ENCODE measurements around the gene ARPC3. TPM values are rescaled to one million over a fixed set of nuclear protein-coding genes. Genes with fewer than 3 reads are reported as not detected.
"Not testable (repeated sequence)": the region's sequence is repeated elsewhere in the genome, so short reads cannot be mapped to it uniquely, and the experiment has no call there.

Gene ARPC3
- total RNA-seq, 4 donors from 2014 or later = 27.9 to 429 (median 262) TPM

GRCh38 chr12:110424237-110424636 is 25.9 kb downstream of the ARPC3 start:
- H3K4me3 ChIP-seq = no peak overlapping the region
- in situ Hi-C loops (cut with MboI; ENCODE audit: low pct_ligation_motif_present in 1 of 4, low pct_unique_long_range_greater_than_20kb in 1 of 4, low sequenced_read_pairs in 3 of 4) (loop anchor here in 3 of 4 donors (10.0 kb wide), 2 partner anchors 319 to 329 kb away; no protein-coding TSS in a partner anchor), intact Hi-C loops (cut with DNase I; ENCODE audit: low total_unique reads) (no loop called here)
- DNase-seq = no peak
- H3K27ac ChIP-seq = no peak overlapping the region
- no peaks in the 10 kb centered on the region for H3K9me3 ChIP-seq
- no peak for TF ChIP-seq EP300 (IDR thresholded peaks at IDR 0.05; ENCODE audit: low read depth)
- TF ChIP-seq POLR2AphosphoS5 (IDR thresholded peaks at IDR 0.05) = no peak
- no peak for TF ChIP-seq POLR2A (IDR thresholded peaks at IDR 0.05)
- no peak for TF ChIP-seq CTCF (IDR thresholded peaks at IDR 0.05)
- 64 to 83% methylated on average over 2 to 3 of the region's 3 CpGs for WGBS, 2 donors (ENCODE audit: low coverage in 1 of 2)
- no peaks in the 10 kb centered on the region for H3K27me3 ChIP-seq
- no peaks in the 10 kb centered on the region for H3K36me3 ChIP-seq
- peaks cover 0 to 3% (median 2%) of the 10 kb centered on the region in 4 donors for H3K4me1 ChIP-seq

DNA sequence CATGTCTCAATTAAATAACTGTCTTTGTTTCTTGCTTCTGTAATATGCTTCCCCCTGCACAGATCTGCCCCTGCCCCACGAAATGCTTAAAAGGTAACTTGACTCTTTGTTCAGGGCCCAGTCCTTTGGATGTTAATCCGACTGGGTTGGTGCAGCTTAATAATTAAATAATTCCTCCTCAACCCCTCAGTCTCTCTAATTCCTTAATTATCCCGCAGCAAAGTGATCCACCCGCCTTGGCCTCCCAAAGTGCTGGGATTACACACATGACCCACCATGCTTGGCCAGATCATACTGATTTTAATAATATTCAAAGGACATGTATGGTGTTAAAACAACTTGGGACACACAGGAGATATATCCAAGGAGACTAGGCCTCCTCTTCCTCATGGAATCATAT is 28.4 kb downstream of the ARPC3 start:
- Histone ChIP-seq H3K4me3 (no peak overlapping the region), H3K36me3 (no peaks in the 10 kb centered on the region), H3K4me1 (peaks cover 0 to 3% (median 2%) of the 10 kb centered on the region in 4 donors), H3K27me3 (peaks cover 4% of the 10 kb centered on the region), H3K9me3 (no peaks in the 10 kb centered on the region), H3K27ac (peak overlapping the region in 3 of 4 donors; percentile 48 to 53 (median 50))
- WGBS, 2 donors (ENCODE audit: low coverage in 1 of 2) = 64 to 80% methylated on average over 2 to 4 of the region's 4 CpGs
- no peak for DNase-seq
- no peak for TF ChIP-seq EP300 (IDR thresholded peaks at IDR 0.05; ENCODE audit: low read depth)
- TF ChIP-seq POLR2A (IDR thresholded peaks at IDR 0.05) = no peak
- no peak for TF ChIP-seq CTCF (IDR thresholded peaks at IDR 0.05)
- TF ChIP-seq POLR2AphosphoS5 (IDR thresholded peaks at IDR 0.05) = no peak
- in situ Hi-C loops (cut with MboI; ENCODE audit: low pct_ligation_motif_present in 1 of 4, low pct_unique_long_range_greater_than_20kb in 1 of 4, low sequenced_read_pairs in 3 of 4) (loop anchor here in 3 of 4 donors (10.0 kb wide), 2 partner anchors 317 to 327 kb away; no protein-coding TSS in a partner anchor), intact Hi-C loops (cut with DNase I; ENCODE audit: low total_unique reads) (no loop called here)

GRCh38 chr12:110421159-110421661 is 28.9 kb downstream of the ARPC3 start:
- Histone ChIP-seq H3K9me3 (no peaks in the 10 kb centered on the region), H3K27ac (peak overlapping the region in 1 of 4 donors; percentile 50), H3K27me3 (peaks cover 4% of the 10 kb centered on the region), H3K36me3 (no peaks in the 10 kb centered on the region), H3K4me1 (peaks cover 0 to 3% (median 1%) of the 10 kb centered on the region in 4 donors), H3K4me3 (no peak overlapping the region)
- 56 to 74% methylated on average over 2 to 3 of the region's 3 CpGs for WGBS, 2 donors (ENCODE audit: low coverage in 1 of 2)
- intact Hi-C loops (cut with DNase I; ENCODE audit: low total_unique reads) (no loop called here), in situ Hi-C loops (cut with MboI; ENCODE audit: low pct_ligation_motif_present in 1 of 4, low pct_unique_long_range_greater_than_20kb in 1 of 4, low sequenced_read_pairs in 3 of 4) (loop anchor here in 3 of 4 donors (10.0 kb wide), 2 partner anchors 316 to 326 kb away; no protein-coding TSS in a partner anchor)
- TF ChIP-seq EP300 (IDR thresholded peaks at IDR 0.05; ENCODE audit: low read depth) = no peak
- TF ChIP-seq POLR2AphosphoS5 (IDR thresholded peaks at IDR 0.05) = no peak
- no peak for TF ChIP-seq CTCF (IDR thresholded peaks at IDR 0.05)
- no peak for TF ChIP-seq POLR2A (IDR thresholded peaks at IDR 0.05)
- no peak for DNase-seq

DNA sequence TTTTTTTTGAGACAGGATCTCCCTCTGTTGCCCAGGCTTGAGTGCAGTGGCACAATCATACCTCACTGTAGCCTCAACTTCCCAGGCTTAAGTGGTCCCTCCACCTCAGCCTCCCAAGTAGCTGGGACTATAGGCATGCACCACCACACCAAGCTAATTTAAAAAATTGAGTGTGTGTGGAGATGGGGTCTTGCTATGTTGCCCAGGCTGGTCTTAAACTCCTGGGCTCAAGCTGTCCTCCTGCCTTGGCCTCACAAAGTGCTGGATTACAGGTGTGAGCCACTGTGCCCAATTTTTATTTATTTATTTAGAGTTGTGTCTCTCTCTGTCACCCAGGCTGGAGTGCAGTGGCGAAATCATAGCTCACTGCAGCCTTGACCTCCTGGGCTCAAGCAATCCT is 29.5 kb downstream of the ARPC3 start:
- in situ Hi-C loops (cut with MboI; ENCODE audit: low pct_ligation_motif_present in 1 of 4, low pct_unique_long_range_greater_than_20kb in 1 of 4, low sequenced_read_pairs in 3 of 4) = loop anchor here in 3 of 4 donors (10.0 kb wide), 2 partner anchors 316 to 326 kb away; no protein-coding TSS in a partner anchor
- H3K27ac ChIP-seq; intact Hi-C loops (cut with DNase I; ENCODE audit: low total_unique reads): not testable (repeated sequence)

DNA sequence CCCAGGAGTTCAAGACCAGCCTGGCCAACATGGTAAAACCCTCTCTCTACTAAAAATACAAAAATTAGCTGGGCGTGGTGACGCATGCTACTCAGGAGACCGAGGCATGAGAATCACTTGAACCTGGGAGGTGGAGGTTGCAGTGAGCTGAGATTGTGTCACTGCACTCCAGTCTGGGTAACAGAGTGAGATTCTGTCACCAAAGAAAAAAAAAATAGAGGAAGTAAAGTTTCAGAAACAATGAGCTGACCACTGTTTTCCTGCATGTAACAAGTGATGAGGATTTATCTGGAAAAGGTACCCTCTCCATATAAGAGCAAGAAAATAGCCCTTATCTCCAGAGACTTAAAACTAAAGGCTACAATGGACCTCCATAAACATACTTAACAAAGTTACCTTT is 33.0 kb downstream of the ARPC3 start:
- H3K27ac ChIP-seq; DNase-seq; H3K4me3 ChIP-seq; H3K9me3 ChIP-seq; H3K4me1 ChIP-seq; in situ Hi-C loops (cut with MboI; ENCODE audit: low pct_ligation_motif_present in 1 of 4, low pct_unique_long_range_greater_than_20kb in 1 of 4, low sequenced_read_pairs in 3 of 4); H3K36me3 ChIP-seq; H3K27me3 ChIP-seq; intact Hi-C loops (cut with DNase I; ENCODE audit: low total_unique reads): not testable (repeated sequence)
- 82 to 86% methylated on average over 3 of the region's 3 CpGs for WGBS, 2 donors (ENCODE audit: low coverage in 1 of 2)

More for the DNA sequence above, 29.5 kb downstream of the ARPC3 start:
- WGBS, 2 donors (ENCODE audit: low coverage in 1 of 2) = 94% methylated on average over 1 of the region's 1 CpG; no CpG with 5 or more reads in 1 of the 2 donors
- H3K4me3 ChIP-seq, DNase-seq, H3K4me1 ChIP-seq, H3K9me3 ChIP-seq, H3K36me3 ChIP-seq, H3K27me3 ChIP-seq: not testable (repeated sequence)

- WGBS, 2 donors (ENCODE audit: low coverage in 1 of 2) = 86 to 96% methylated on average over 4 to 6 of the region's 6 CpGs
- H3K4me1 ChIP-seq; intact Hi-C loops (cut with DNase I; ENCODE audit: low total_unique reads); in situ Hi-C loops (cut with MboI; ENCODE audit: low pct_ligation_motif_present in 1 of 4, low pct_unique_long_range_greater_than_20kb in 1 of 4, low sequenced_read_pairs in 3 of 4); H3K4me3 ChIP-seq; H3K27me3 ChIP-seq; DNase-seq; H3K36me3 ChIP-seq; H3K27ac ChIP-seq; H3K9me3 ChIP-seq: not testable (repeated sequence)
Observed at GRCh38 chr12:110410086-110410485, 40.1 kb downstream of the ARPC3 start.

DNA sequence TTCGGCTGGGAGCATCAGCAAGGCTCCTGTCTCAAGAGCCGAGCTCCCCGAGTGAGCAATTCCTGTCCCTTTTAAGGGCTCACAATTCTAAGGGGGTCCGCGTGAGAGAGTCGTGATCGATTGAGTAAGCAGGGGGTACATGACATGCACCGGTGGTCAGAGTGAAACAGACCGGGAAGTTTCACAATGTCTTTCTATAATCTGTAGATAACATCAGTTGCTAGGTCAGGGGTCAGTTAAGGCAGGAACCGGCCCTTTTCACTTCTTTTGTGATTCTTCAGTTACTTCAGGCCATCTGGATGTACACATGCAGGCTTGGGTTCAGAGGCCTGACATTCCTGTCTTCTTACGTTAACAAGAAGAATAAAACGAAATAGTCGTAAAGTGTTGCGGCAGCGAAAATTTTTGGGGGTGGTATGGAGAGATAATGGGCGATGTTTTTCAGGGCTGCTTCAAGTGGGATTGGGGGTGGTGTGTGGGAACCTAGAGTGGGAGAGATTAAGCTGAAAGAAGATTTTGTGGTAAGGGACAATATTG is 44.9 kb downstream of the ARPC3 start:
- H3K4me1 ChIP-seq = peaks cover 6 to 17% (median 12%) of the 10 kb centered on the region in 4 donors
- 86 to 94% methylated on average over 6 to 16 of the region's 16 CpGs for WGBS, 2 donors (ENCODE audit: low coverage in 1 of 2)
- H3K9me3 ChIP-seq; H3K27me3 ChIP-seq; intact Hi-C loops (cut with DNase I; ENCODE audit: low total_unique reads); in situ Hi-C loops (cut with MboI; ENCODE audit: low pct_ligation_motif_present in 1 of 4, low pct_unique_long_range_greater_than_20kb in 1 of 4, low sequenced_read_pairs in 3 of 4); H3K36me3 ChIP-seq; DNase-seq; H3K4me3 ChIP-seq; H3K27ac ChIP-seq: not testable (repeated sequence)
